Right hindlimb (tissue), 1 donor: ENCODE data around the gene SYNE4.

Experiments
- DNase-seq: peaks from one replicate; pipeline ENCODE4 v3.0.0-alpha.2; 2018

Gene SYNE4

GRCh38 chr19:36023432-36023831 is 14.8 kb upstream of the SYNE4 start:
- no peak for DNase-seq

GRCh38 chr19:36019061-36019670 is 10.6 kb upstream of the SYNE4 start:
- DNase-seq, result no peak

- DNase-seq, result peak; percentile 100
Measured at GRCh38 chr19:36014012-36014924, 5.7 kb upstream of the SYNE4 start, which contains the start of gene ALKBH6. TSS of gene ALKBH6 (minus strand) at chr19:36014213. CDS start at chr19:36013397, 816 bp downstream.

GRCh38 chr19:36013280-36014011 is 4.8 kb upstream of the SYNE4 start:
- DNase-seq, result no peak

GRCh38 chr19:36010402-36010801 is 1.8 kb upstream of the SYNE4 start:
- DNase-seq, result no peak

- no peak for DNase-seq
Measured at GRCh38 chr19:36009633-36010379, 1.2 kb upstream of the SYNE4 start.

- peak; percentile 73 for DNase-seq
Measured at GRCh38 chr19:36009220-36009619, 607 bp upstream of the SYNE4 start.

GRCh38 chr19:36006955-36007354 is 1.7 kb downstream of the SYNE4 start:
- no peak for DNase-seq

- no peak for DNase-seq
Measured at GRCh38 chr19:36003284-36003683, 5.3 kb downstream of the SYNE4 start.

GRCh38 chr19:36001605-36002004 is 7.0 kb downstream of the SYNE4 start:
- no peak for DNase-seq

- DNase-seq, result no peak
Measured at GRCh38 chr19:35996777-35997176, 11.8 kb downstream of the SYNE4 start.

- peak; percentile 96 for DNase-seq
Measured at GRCh38 chr19:35995048-35995993, 13.3 kb downstream of the SYNE4 start, which contains the start of gene SDHAF1. TSS of gene SDHAF1 (plus strand) at chr19:35995188. CDS start at chr19:35995275, 87 bp downstream.

- DNase-seq, result no peak
Measured at GRCh38 chr19:35993923-35994598, 14.6 kb downstream of the SYNE4 start.

GRCh38 chr19:35992907-35993765 is 15.5 kb downstream of the SYNE4 start:
- no peak for DNase-seq

GRCh38 chr19:35991731-35992450 is 16.7 kb downstream of the SYNE4 start:
- no peak for DNase-seq

- no peak for DNase-seq
Measured at GRCh38 chr19:35990771-35991730, 17.6 kb downstream of the SYNE4 start.

- DNase-seq, result no peak
Measured at GRCh38 chr19:35990156-35990555, 18.5 kb downstream of the SYNE4 start.

GRCh38 chr19:35988824-35989223 is 19.8 kb downstream of the SYNE4 start:
- no peak for DNase-seq
